Left kidney (tissue), 2 donors: ENCODE measurements around the gene ADAMTS10. TPM values are rescaled to one million over a fixed set of nuclear protein-coding genes. Genes with fewer than 3 reads are reported as not detected.
"Not testable (repeated sequence)": the region's sequence is repeated elsewhere in the genome, so short reads cannot be mapped to it uniquely, and the experiment has no call there.

Experiments used
- DNase-seq: peaks from one replicate; pipeline ENCODE4 v3.0.0-alpha.2; 2013
- polyA plus RNA-seq: library from polyadenylated mRNA; unstranded; fragments of 120-200 nt; gene quantifications from one replicate; pipeline ENCODE4 v1.2.1, GENCODE V29; 2013; ENCODE audit not compliant: insufficient read length

ADAMTS10 gene
- polyA plus RNA-seq, 1 donor, result 43.5 TPM

DNA sequence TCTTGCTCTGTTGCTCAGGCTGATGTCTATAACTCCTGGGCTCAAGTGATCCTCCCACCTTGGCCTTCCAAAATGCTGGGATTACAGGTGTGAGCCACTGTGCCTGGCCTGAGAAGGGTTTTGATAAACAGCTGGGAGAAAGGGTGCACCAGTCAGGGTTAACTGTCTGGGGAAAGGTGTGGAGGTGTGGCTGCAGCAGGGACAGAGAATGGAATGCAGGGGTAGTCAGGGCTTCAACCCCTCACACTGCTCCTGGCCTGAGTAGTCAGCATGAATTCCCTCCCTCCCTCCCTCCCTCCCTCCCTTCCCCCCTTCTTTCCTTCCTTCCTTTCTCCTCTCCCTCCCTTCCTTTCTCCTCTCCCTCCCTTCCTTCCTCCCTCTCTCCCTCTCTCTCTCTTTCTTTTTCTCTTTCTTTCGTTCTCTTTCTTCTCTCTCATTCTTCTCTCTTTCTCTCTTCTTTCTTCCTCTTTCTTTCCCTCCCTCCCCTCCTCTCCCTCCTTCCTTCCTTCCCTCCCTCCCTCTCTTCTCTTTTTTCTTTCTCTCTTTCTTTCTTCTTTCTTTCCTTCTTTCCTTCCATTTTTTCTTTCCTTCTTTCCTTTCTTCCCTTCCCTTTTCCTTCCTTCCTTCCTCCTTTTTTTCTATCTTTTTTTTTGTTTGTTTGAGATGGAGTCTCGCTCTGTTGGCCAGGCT, 49.3 kb downstream of the ADAMTS10 start:
- DNase-seq, result no peak

DNA sequence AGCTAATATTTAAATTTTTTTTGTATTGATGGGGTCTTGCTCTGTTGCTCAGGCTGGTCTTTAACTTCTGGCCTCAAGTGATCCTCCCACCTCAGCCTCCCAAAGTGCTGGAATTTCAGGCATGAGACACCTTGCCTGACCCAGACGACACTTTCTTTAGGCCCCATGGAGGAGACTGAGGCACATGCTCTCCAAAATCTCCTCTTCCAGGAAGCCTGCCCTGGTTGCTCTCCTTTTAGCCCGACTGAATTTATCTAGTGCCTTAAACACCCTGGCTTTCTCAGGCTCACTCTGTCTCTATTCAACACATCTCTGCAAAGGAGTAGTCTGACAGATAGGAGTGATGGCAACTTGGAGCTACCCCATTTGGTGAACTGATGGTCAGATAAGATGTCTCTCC, 52.2 kb downstream of the ADAMTS10 start:
- DNase-seq, result no peak

DNA sequence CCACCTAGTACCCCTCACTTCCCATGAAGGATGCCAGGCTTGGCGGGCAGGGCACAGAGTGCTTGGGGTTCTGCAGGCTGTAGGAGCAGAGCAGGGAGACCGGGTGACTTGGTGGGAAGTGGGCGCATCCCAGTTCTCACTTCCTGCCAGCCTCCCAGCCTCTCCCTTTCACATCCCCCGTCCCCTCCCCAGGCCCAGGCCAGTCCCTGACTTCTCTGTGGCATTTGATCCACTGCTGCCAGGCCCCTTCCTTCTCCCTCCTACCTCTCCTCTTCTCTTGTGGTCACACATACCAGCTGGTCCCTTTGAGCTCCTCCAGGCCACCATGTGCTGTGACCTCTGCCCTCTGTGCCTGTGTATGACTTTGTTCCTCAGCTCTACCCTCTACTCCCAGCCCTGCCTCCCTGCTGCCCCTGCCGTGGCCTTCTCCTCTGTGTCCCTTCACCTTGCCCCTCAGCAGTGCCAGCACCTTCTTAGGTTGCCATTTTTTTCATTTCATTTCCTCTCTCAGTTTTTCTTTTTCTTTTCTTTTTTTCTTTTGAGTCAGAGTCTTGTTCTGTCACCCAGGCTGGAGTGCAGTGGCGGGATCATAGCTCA, 52.8 kb downstream of the ADAMTS10 start:
- DNase-seq, result no peak

DNA sequence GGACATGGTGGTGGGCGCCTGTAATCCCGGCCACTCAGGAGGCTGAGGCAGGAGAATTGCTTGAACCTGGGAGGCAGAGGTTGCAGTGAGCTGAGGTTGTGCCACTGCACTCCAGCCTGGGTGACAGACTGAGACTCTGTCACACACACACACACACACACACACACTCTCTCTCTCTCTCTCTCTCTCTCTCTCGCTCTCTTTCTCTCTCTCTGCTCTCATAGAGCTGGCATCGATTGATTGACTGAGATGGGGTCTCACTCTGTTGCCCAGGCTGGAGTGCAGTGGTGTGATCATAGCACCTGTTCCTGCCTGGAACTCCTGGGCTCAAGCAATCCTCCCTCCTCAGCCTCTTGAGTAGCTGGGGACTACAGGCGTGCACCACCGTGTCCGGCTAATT, 56.8 kb downstream of the ADAMTS10 start:
- DNase-seq, result not testable (repeated sequence)

DNA sequence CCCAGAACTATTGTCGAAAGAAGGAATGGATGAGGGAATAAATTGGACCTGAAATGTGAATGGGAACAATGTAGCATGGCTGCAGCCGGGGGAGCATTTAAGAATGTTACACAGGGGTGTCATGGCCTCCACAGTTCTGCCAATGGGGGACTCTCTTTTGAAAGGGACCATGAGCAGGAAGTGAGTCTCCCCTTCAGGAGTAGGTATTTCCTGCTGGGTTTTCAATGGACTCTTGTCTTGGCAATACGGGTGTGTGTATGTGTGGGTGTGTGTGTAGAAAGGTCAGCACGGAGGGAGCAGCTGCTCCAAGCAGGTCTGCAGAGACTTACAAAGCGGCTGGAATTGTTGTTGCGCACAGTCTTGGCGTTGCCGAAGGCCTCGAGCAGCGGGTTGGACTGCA, 57.7 kb downstream of the ADAMTS10 start:
- DNase-seq, result no peak

DNA sequence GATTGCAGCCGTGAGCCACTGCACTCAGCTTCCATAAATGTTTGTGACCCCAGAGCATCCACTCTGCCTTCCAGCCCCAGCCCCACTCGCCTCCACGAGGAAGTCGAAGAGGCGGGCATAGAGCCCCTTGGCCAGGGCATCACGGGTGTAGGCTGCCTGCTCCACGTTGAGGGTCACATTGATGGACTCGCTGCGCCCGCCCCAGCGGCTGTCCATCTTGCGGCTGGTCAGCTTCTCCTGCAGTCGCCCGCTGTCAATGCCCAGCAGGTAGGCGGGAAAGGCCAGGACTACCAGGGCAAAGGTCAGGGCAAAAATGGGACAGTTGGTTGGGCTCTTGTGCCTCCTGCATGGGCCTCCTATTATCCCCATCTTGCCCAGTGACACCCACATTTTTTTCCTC, 60.4 kb downstream of the ADAMTS10 start:
- DNase-seq, result no peak

DNA sequence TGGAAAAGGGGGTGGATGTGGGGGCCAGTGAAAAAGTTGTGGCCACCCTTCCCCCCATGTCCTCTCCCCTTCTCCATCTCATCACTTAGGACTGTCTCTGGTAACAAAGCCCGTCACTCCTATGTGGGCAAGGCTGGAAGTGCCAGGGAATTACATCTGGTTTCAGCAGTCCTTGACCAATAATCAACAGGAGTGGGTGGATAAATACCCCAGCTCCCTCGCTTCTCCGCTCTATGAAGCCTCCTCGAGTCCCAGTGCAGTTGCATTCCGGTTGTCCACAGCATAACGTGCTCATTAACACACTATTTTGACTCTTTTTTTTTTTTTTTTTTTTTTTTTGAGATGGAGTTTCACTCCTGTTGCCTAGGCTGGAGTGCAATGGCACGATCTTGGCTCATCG, 64.8 kb downstream of the ADAMTS10 start:
- DNase-seq, result no peak

DNA sequence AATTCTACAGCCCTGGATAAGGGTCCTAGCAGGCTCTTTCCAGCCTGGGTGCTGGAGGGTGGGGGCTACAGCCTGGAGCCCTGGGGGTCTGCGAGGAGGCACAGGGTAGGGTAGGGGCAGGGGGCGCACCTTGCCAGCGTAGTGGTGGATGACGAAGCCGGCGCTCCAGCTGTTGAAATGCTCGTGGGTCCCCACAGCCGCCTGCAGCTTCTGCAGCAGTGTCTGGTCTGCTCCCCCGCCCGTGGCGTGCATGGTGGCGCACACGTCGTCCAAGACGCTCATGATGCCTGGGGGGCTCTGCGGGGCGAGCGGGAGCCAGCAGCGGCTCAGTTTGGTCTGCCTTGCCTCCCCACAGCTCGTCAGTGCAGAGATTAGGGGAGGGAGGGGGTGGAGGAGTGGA, 66.3 kb downstream of the ADAMTS10 start:
- DNase-seq, result no peak

DNA sequence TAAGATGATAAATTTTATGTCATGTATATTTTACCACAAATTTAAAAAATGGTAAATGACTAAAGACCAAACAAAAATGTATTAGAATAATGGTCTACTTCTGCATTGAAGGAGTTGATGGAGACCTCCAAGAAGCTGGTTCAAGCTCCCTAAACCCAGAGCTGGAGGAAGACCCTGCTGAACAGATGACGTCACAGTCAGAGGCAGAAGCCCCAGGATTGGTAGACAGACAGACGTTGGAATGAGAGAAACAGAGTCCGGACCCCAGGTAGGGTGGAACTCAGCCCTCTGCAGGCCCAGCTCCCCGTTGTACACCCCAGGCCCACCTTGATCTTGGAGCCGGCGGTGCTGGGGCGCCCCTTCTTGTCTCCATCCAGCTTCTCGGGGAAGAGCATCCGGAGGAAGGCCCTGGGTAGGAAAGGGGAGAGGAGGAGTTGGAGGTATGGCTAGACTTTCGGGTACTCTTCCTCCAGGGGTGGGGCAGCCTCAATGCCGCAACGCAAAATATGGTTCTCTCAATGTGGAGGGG, 70.8 kb downstream of the ADAMTS10 start:
- DNase-seq, result no peak

DNA sequence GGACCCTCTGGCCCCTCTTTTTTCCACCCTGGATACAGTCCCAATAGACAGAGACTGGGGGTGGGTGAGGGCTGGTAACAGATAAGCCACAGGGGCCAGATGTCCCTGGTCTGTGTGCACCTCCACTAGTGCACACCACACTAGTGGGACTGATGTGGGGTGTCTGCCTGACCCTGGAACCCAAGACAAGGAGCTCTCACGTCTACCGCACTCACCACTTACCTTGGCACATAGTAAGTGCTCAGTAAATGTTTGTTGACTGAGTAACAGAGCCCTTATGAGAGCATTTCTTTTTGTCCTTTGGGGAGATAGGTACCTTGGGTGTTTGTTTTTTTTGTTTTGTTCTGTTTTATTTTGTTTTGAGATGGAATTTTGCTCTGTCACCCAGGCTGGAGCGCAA, 73.4 kb downstream of the ADAMTS10 start:
- no peak for DNase-seq

DNA sequence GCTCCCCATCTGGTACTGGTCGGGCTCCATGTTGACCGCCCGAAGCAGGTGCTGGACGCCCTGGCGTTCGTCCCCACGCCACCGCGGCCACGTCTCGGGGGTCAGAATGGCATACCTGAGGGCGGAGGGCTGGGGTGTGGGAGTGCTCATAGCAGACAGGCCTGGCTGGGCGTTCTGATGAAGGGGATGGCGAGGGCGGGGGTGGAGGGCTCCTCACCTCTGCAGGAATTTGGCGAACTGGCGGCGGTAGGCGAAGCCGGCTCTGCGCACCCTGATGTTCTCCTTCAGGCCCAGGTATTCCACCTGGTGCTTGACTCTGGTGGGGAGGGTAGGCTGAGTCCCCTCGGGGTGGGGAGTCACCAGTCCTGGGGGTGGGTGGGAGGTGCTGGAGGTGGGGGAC, 74.2 kb downstream of the ADAMTS10 start:
- DNase-seq, result no peak

DNA sequence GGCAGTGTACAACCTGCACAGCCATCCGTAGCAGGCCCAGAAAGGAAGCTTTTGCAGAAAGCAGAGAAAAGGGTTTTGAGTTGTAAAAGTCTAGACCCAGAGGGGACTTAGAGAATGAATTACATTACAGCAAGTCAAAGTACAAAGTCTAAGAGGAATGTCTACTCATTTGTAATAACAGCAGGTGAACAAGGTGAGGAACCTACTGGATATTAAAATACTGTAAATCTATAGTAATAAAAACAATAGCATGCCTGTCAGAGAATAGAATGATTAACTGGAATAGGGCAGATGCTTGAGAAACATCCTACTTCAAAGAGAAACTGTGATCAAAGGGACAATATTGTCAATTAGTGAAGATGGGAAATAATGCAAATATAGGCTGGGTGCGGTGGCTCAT, 78.3 kb downstream of the ADAMTS10 start:
- DNase-seq, result no peak

DNA sequence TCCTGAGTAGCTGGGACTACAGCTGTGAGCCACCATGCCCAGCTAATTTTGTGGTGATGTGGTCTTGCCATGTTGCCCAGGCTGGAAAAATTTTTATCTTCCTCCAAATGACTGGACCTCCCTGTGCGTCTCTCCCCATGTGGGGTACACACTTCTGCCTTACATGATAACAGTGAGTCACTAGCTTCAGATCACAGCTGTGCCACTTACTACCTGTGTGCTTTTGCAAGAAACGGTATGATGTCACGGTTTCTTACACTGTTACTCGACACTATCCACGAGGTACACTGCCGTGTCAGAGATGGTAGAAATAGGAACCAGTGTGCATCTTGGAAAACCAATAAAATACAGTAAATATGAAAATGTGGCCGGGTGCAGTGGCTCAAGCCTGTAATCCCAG, 79.0 kb downstream of the ADAMTS10 start:
- no peak for DNase-seq

Other genes with a start within 250 kb of the ADAMTS10 start
- gene ANGPTL4, start 246.6 kb downstream of the ADAMTS10 start, polyA plus RNA-seq, result 3.6 TPM
- 137 TPM for gene RAB11B, start 220.4 kb downstream of the ADAMTS10 start, polyA plus RNA-seq
- 12.4 TPM for gene MARCHF2, start 197.4 kb downstream of the ADAMTS10 start, polyA plus RNA-seq
- gene HNRNPM, start 165.7 kb downstream of the ADAMTS10 start, polyA plus RNA-seq, result 472 TPM
- gene PRAM1, start 108.1 kb downstream of the ADAMTS10 start, polyA plus RNA-seq, result 1.5 TPM
- 22.8 TPM for gene ZNF414, start 96.5 kb downstream of the ADAMTS10 start, polyA plus RNA-seq
- 10.8 TPM for gene MYO1F, start 33.3 kb downstream of the ADAMTS10 start, polyA plus RNA-seq
- not detected for gene NFILZ, start 19.9 kb upstream of the ADAMTS10 start, polyA plus RNA-seq
- not detected for gene ACTL9, start 88.1 kb upstream of the ADAMTS10 start, polyA plus RNA-seq
- gene OR2Z1, start 110.9 kb upstream of the ADAMTS10 start, polyA plus RNA-seq, result not detected
- gene ZNF558, start 221.6 kb upstream of the ADAMTS10 start, polyA plus RNA-seq, result 49.0 TPM
- not detected for gene MBD3L1, start 221.7 kb upstream of the ADAMTS10 start, polyA plus RNA-seq